ENCODE results near the gene CCDC175.

DNA sequence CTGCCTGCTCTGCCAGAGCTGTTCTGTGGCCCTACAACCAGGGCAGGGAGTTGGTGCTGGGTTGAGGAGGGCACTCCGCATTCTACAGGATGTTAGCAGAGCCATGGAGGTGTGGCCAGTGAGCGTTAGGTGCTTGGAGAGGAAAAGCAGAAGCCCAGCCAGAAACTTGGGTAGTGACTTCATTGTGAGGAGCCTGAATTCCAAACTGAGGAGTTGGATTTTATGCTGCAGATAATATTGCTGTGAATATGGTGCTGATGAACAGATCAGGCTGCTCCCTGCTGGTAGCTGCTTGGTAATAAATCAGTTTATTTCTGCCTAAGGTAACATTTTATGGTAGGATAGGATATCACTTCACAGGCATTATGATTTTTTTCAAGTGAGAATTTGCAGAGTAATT, 7.1 kb upstream of the CCDC175 start:
- TF ChIP-seq, protein P1, sequence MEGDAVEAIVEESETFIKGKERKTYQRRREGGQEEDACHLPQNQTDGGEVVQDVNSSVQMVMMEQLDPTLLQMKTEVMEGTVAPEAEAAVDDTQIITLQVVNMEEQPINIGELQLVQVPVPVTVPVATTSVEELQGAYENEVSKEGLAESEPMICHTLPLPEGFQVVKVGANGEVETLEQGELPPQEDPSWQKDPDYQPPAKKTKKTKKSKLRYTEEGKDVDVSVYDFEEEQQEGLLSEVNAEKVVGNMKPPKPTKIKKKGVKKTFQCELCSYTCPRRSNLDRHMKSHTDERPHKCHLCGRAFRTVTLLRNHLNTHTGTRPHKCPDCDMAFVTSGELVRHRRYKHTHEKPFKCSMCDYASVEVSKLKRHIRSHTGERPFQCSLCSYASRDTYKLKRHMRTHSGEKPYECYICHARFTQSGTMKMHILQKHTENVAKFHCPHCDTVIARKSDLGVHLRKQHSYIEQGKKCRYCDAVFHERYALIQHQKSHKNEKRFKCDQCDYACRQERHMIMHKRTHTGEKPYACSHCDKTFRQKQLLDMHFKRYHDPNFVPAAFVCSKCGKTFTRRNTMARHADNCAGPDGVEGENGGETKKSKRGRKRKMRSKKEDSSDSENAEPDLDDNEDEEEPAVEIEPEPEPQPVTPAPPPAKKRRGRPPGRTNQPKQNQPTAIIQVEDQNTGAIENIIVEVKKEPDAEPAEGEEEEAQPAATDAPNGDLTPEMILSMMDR (IDR thresholded peaks at IDR 0.05; ENCODE audit: extremely low read depth in 1 of 2, insufficient read depth in 1 of 2, low read depth in 1 of 2, low read length in 2 of 2): no peak
- TF ChIP-seq JUN (IDR thresholded peaks at IDR 0.05; ENCODE audit: borderline replicate concordance, insufficient read depth, insufficient read length, low read depth) (no peak), EZH2 (IDR thresholded peaks at IDR 0.05; ENCODE audit: borderline replicate concordance, low read depth, low read length, severe bottlenecking) (no peak), POLR2A (IDR thresholded peaks at IDR 0.05; ENCODE audit: low read depth, low read length) (no peak), FOS (IDR thresholded peaks at IDR 0.05; ENCODE audit: borderline replicate concordance, insufficient read depth, low read length) (no peak), POLR2AphosphoS5 (IDR thresholded peaks at IDR 0.05; ENCODE audit: insufficient read depth, low read depth, low read length) (no peak), GATA2 (IDR thresholded peaks at IDR 0.05; ENCODE audit: insufficient read depth, insufficient read length, low read depth, low read length) (no peak), MYC (IDR thresholded peaks at IDR 0.05; ENCODE audit: low read depth, low read length) (no peak)
- TF ChIP-seq, protein P2, sequence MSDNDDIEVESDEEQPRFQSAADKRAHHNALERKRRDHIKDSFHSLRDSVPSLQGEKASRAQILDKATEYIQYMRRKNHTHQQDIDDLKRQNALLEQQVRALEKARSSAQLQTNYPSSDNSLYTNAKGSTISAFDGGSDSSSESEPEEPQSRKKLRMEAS (IDR thresholded peaks at IDR 0.05; ENCODE audit: insufficient read depth, insufficient read length): no peak

All from endothelial cell of umbilical vein (primary cell).